HG02943 (cell line): Measurements from ENCODE around the gene FCRLB.
"Not testable (repeated sequence)": the region's sequence is repeated elsewhere in the genome, so short reads cannot be mapped to it uniquely, and the experiment has no call there.

Experiments
- ATAC-seq: cut with Tn5 transposase; IDR thresholded peaks from one replicate; pipeline ENCODE4 v1.9.1; 2021; ENCODE audit warnings: mild to moderate bottlenecking, low read depth, moderate library complexity; ENCODE audit not compliant: unreplicated experiment

Gene FCRLB, protein sequence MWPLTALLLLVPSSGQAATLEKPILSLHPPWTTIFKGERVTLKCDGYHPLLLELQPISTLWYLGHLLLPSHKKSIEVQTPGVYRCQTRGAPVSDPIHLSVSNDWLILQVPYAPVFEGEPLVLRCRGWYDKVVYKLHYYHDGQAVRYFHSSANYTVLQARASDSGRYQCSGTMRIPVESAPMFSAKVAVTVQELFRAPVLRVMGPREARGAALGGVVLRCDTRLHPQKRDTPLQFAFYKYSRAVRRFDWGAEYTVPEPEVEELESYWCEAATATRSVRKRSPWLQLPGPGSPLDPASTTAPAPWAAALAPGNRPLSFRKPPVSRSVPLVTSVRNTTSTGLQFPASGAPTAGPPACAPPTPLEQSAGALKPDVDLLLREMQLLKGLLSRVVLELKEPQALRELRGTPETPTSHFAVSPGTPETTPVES

DNA sequence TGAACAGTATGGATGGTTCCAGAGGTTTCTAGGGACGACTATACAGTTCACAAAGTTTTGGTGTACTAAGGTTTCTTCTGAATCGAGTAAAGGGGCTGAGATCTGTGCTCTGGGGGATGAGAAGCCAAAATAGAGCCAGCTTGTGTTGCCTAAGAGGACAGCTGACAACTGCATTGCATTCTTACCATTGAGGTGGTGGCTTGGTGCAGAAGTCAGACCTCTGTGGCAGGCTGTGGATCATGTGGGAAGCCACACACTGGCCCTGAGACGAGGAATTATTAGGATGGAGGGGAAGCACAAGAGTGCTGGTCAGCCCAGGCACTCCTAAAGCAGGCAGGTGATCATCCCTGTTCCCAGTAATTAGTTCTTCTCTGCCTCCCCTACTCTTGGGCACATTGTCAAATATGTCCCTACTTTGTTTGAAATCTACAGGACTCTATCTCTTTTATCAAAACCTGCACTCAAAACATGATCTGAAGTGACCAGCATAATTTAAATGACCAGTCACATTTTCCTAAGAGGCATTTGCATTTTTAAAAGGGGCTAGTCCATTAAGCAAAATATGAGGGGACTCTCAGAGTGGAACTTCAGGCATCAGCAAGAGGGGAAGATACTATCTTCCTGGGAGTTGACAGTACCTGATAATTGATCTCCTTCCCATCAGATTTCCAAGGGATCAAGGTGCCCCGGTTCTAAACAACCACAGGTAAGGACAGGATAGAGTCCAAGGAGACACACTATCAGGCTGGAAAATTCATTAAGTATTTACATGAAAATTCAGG is at the start of gene FCRLB:
TSS of gene FCRLB (plus strand) at position 589 of the 782 bp plus-strand sequence. CDS start 1,129 bp downstream, outside the sequence.
- no peak for ATAC-seq

DNA sequence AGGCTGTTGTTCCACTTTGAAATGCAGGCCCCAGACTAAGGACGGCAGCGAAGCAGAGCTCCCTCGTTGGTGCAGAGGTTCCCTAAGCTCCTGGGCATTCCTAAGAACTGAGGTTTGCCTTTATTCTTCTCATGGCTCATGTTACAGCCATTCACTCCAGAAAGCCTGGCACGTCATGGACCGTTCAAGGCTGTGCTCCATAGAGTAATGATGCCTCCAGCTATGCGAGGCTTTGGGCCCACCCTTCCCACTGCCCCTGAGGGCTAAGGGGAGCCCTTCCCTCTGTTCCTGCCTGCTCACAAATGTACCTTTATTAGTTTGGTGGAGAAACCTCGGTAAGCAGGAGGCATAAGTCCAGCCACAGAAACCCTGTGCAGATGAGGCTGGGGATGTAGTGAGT is 47.9 kb upstream of the FCRLB start:
- not testable (repeated sequence) for ATAC-seq

DNA sequence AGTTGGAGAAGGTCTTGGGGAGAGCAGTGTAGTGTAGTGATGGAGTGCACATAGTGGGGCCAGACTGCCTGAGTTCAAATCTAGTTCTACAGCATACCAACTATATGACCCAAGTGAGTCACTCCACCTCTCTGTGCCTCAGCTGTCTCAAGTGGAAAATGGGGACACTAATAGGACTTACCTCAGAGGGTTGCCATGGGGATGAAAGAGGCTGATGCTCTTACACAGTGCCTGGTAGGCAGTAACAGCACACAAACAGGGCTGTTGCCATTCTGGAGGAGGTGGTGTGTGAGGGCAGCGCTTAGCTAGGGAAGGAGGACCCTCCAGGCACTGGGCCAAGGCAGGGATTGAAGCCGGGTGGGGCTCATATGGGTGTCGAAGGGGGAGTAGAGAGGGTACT is 46.9 kb upstream of the FCRLB start:
- ATAC-seq, result not testable (repeated sequence)

DNA sequence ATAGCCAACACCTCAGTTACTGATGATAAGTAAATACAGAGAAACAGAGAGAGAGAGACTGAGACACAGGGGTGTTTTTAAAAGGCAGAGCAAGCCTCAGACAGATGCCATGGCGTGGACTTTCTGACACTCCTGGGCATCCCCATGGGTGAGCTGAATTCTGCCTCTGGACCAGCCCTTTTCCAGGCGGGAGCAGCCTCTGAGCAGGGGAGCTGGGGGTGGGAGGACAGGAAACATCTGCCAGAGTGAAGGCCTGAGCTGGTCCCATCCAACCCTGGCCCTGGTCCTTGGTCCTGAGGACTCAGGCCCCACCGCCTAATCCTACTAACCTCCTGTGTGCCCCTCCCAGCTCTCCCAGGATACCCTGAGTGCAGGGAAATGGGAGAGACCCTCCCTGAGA is 46.4 kb upstream of the FCRLB start:
- ATAC-seq, result not testable (repeated sequence)

DNA sequence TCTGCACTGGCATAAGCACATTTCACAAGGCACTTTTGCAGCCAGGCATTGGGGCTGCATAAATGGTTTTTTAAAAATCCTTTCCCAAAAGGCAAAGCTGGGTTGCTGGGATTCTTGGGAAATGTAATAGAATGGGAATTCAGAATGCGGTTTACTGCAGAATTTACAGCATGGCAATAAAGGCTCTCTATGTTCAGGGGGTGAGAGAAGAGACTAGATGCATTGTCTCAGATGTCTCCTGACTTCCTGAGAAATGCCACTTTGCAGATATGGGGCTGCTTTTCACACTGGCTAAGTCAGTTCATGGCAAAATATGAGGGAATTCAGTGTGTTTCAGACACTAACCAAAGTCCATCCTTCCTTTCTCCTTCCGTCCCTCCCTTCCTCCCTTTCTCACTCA is 44.9 kb upstream of the FCRLB start:
- no peak for ATAC-seq

DNA sequence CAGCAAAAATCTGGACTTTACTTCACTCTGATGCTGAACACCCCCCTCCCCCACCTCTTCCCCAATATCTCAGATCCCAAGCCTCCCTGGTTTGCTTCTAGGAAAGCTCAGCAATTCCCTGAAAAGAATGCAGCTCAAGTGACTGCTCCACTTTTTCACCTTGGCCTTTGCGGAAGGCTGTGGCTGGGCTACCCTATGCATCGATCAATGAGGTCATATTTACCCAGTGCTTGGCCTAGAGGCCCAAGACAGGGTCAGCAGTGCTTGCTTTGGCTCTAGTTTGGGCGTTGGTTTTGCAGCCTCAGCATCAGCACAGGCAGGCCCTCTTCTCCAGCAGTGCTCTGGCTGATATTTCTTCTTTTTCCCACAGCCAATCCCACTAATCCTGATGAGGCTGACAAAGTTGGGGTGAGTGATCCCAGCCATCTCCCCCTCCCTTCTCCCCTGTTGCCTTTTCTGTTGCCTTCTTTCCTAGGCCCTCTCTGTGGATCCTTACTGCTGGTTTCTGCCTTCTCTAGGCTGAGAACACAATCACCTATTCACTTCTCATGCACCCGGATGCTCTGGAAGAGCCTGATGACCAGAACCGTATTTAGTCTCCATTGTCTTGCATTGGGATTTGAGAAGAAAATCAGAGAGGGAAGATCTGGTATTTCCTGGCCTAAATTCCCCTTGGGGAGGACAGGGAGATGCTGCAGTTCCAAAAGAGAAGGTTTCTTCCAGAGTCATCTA is 44.2 kb upstream of the FCRLB start:
- ATAC-seq, result no peak

DNA sequence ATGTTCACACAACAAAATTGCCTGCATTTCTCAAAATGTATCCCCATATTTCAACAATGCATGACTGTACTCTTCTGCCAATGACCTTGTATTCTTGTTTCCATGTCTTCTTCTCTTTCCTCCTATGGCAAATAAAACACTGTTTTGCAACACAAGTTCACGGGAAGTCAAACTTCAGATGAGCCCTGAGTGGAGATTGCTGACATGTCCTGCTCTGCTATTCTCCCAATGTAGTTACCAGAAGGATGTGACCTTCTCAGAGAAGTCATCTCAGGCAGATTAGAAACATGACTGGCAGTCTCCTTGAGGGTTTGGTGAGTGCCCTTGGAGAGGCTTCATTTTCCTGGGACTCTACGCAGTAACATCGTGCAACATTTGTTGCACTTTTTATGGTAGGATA is 42.8 kb upstream of the FCRLB start:
- no peak for ATAC-seq

DNA sequence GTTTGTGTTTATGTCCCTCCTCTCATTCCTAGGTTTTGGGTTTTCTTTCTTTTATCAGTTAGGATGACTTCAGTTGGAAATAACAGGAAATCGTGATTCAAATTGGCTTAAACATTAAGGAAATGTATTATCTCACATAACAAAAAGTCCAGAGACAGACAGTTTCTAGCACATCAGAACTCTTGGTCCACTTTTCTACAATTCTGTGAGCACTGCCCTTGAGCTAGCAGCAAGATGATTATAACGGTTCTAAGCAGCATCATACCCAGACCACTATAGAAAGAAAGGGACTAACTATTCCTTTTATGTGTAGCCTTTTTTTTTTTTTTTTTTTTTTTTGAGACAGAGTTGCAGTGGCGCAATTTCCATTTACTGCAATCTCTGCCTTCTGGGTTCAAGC is 39.5 kb upstream of the FCRLB start:
- ATAC-seq, result no peak

DNA sequence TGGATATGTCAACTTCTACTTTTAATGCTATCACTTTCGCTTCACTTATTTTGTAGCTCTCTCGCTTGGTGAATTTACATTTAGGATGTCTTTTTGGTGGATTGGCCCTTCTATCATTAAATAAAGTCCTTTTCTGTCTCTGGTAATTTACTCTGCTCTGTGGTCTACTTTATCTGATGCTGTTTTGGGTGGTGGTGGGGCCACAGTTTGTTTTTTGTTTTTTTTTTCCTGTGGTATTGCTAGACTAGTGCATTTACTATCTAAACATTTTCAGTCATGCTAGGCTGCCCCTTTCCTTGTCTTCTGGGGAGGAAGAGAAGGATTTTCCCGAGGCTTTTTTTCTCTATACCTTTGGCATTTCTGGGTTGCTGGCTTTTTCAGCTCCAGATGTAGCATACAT is 32.4 kb upstream of the FCRLB start:
- ATAC-seq, result no peak

DNA sequence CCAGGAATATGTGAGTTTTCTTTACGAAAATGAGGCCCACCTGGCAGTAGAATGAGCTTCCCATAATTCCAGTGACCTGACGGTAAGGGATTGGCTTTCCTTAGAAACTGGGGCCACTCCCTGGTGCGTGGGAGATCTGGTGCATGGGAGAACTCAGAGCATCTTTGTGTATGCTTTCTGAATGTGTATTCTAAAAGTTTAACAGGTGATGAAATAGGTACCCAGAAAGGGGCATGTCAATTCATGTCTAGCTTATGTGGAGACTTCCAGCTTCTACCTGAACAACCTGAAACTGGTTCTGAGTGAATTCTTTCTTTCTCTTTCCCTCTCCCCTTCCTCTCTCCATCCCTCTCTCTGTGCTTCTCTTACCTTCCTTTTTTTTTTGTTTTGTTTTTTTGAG is 29.5 kb upstream of the FCRLB start:
- no peak for ATAC-seq

DNA sequence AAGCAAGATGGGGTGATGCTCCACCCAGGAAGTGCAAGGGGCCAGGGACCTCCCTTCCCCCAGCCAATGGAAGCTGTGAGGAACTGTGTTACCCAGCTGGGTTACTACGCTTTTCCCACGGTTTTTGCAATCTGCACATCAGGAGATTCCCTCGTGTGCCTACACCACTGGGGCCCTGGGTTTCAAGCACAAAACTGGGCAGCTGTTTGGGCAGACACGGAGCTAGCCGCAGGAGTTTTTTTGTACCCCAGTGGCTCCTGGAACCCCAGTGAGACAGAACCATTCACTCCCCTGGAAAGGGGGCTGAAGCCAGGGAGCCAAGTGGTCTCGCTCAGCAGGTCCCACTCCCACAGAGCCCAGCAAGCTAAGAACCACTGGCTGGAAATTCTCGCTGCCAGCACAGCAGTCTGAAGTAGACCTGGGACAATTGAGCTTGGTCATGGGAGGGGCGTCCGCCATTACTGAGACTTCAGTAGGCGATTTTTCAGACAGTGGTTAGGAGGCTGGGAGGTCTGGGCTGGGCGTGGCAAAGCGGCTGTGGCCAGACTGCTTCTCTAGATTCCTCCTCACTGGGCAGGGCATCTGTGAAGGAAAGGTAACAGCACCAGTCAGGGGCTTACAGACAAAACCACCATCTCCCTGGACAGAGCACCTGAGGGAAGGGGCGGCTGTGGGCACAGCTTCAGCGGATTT is 28.2 kb upstream of the FCRLB start:
- ATAC-seq, result not testable (repeated sequence)

DNA sequence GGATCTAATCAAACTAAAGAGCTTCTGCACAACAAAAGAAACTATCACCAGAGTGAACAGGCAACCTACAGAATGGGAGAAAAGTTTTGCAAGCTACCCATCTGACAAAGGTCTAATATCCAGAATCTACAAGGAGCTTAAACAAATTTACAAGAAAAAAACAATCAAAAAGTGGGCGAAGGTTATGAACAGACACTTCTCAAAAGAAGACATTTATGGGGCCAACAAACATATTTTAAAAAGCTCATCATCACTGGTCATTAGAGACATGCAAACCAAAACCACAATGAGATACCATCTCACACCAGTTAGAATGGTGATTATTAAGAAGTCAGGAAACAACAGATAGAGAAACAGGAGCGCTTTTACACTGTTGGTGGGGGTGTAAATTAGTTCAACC is 23.0 kb upstream of the FCRLB start:
- ATAC-seq, result not testable (repeated sequence)

DNA sequence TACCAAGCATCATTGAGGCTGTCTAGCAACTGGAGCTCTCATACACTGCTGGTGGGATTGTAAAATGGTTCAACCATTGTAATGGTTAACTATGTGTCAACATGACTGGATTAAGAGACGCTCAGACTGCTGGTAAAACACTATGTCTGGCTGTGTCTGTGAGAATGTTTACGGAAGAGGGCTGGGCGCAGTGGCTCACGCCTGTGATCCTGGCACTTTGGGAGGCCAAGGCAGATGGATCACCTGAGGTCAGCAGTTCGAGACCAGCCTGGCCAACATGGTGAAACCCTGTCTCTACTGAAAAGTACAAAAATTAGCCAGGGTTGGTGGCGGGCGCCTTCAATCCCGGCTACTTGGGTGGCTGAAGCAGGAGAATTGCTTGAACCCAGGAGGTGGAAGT is 19.1 kb upstream of the FCRLB start:
- ATAC-seq, result no peak

DNA sequence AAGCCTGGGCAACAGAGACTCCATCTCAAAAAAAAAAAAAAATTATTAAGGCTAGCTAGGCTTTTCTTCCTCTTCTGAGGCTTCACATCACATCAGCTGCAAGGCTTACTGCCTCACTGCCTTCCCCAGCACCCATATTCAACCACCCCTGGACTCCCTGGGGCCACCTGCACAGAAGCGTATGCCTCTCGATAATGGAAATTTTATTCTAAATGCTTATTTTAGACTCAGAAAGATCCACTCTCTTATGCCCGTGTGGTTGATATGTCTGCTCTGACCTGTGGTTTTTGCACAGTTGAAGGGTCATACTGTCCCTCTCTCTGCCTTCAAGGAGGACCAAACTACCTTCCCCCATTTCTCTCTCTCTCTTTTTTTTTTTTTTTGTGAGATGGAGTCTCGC is 15.8 kb upstream of the FCRLB start:
- ATAC-seq, result no peak

DNA sequence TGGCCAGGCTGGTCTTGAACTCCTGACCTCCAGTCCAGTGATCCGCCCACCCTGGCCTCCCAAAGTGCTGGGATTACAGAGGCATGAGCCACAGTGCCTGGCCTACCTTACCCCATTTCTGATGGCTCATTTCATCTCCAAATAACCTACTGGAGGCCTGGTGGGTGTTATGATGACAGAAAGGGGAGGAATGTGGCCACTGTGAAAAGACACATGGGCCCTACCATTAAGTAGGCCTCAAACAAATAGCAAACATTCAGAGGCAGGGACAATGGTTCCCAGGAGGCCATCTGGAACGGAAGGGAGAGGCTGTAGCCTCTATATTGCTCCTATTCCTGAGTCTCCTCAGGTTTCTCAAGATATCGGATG is 15.2 kb upstream of the FCRLB start:
- no peak for ATAC-seq

DNA sequence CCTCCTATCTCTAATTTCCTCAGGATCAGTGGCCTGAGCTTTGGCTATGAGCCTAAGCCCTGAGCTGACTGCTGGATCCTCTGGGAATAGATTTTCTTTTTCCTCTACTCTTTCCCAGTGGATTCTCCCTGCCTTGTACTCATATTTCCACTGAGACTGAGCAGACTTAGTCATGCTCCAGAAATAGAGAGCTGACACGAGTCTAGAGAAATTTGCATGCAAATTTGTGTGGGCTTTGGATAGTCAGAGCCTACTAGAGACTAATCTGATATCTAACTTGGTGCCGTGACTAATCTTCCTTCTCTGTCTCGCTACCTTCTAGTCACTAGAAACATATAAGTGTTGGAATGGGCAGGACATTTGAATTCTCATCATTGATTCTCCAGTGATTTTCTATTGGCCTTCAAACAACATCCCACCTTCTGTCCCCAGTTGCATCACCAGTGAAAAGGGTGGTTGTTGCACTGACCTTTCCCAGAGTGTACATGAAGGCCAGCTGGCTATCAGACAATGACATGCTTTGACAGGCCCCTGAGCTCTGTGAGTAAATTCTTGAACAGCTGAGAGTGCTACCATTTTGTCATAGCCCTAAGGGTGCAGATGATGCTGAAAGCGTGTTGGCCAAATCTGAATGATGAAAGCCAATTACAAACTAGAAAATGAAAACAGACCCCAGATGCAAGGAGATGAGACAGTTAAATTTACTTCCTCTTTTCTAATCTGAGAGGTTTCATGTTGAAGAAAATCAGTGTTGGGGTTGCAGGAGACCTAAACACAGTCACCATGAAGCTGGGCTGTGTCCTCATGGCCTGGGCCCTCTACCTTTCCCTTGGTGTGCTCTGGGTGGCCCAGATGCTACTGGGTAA is 14.6 kb upstream of the FCRLB start, which contains the start of gene FCRLA:
TSS of gene FCRLA (plus strand) at position 748 of the 866 bp plus-strand sequence. CDS start at position 784, 36 bp downstream.
- ATAC-seq, result peak; percentile 57

DNA sequence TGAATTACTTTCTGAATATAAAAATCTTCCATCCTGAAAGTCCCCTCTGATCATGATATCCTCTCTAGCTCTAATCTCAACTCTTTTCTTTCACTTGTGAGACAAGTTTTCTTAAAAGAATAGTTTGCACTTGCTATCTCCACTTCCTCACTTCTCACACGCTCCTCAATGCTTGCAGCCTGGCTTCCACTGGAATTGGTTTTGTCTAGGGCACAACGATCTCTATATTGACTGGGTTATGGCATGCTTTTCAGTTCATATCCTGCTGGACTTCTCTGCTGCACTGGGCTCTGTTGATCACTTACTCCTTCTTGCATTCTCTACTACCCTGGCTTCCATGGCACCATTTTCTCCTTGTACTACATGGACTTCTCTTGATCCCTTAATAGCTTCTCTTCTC is 13.8 kb upstream of the FCRLB start:
- ATAC-seq, result no peak

DNA sequence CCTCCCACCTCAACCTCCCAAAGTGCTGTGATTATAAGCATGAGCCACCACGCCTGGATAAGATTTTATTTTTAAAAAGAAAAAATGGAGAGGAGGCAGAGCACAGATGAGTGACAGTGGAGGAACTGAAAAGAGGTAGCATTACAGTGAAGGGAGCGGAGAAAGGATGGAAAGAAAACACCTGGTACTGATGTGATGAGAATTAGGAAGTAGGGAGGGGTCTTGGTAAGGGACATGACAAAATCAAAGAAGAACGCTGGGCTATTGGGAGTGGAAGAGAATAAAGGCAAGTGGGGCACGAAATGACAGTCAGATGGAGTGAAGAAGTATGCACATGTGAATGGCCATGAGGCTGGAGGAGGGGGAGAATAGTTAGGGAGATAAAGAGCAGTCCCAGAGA is 12.0 kb upstream of the FCRLB start:
- no peak for ATAC-seq

DNA sequence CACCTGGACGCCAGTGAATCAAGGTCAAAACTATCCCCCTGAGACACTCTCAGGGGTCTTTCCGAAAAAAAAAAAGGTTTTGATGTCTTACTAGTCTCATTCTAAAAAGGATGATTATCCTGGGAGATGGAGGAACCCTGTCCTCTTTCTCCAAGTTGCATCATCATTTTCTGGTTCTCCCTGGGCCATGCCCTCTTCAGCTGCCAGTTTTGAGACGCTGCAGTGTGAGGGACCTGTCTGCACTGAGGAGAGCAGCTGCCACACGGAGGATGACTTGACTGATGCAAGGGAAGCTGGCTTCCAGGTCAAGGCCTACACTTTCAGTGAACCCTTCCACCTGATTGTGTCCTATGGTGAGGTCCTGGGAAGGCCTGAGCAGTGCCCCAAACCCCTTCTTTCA is 10.8 kb upstream of the FCRLB start:
- ATAC-seq, result no peak
